SH-SY5Y (cell line): Measurements from ENCODE around the gene PRICKLE4.

Experiments
- GATA2 ChIP-seq: IDR thresholded peaks from 2 replicates; pipeline ENCODE4 v1.6.1; 2011; ENCODE audit warnings: mild to moderate bottlenecking, low read depth, low read length
- GATA3 ChIP-seq: IDR thresholded peaks from 2 replicates; pipeline ENCODE4 v1.6.1; 2011; ENCODE audit warnings: low read depth, mild to moderate bottlenecking, low read length, moderate library complexity

GRCh38 chr6:41822021-41822420 lies 41.4 kb downstream of the PRICKLE4 start:
- TF ChIP-seq GATA2, result no peak
- TF ChIP-seq GATA3, result no peak
